T1000 (cell line): ENCODE measurements around the gene KRTAP5-11.
"Not testable (repeated sequence)": the region's sequence is repeated elsewhere in the genome, so short reads cannot be mapped to it uniquely, and the experiment has no call there.

Experiments used
- DNase-seq: peaks from one replicate; lab custom pipeline; 2025; ENCODE audit warnings: mixed read lengths; lab: John Stamatoyannopoulos, UW

Gene KRTAP5-11

GRCh38 chr11:71582309-71582895, at the start of gene KRTAP5-11:
Gene KRTAP5-11, minus strand, starts transcription at chr11:71582875. Its CDS starts 38 bp downstream, at chr11:71582837.
- no peak for DNase-seq

GRCh38 chr11:71631551-71631950, 48.9 kb upstream of the KRTAP5-11 start:
- DNase-seq: not testable (repeated sequence)

GRCh38 chr11:71630071-71630470, 47.4 kb upstream of the KRTAP5-11 start:
- not testable (repeated sequence) for DNase-seq

GRCh38 chr11:71628943-71629342, 46.3 kb upstream of the KRTAP5-11 start:
- DNase-seq: not testable (repeated sequence)

GRCh38 chr11:71623226-71623625, 40.6 kb upstream of the KRTAP5-11 start:
- DNase-seq: not testable (repeated sequence)

GRCh38 chr11:71622561-71622960, 39.9 kb upstream of the KRTAP5-11 start:
- DNase-seq: not testable (repeated sequence)

GRCh38 chr11:71615003-71615402, 32.3 kb upstream of the KRTAP5-11 start:
- DNase-seq: not testable (repeated sequence)

GRCh38 chr11:71614366-71614917, 31.8 kb upstream of the KRTAP5-11 start:
- DNase-seq: not testable (repeated sequence)

GRCh38 chr11:71613931-71614330, 31.3 kb upstream of the KRTAP5-11 start:
- DNase-seq: not testable (repeated sequence)

GRCh38 chr11:71611218-71611910, 28.7 kb upstream of the KRTAP5-11 start:
- not testable (repeated sequence) for DNase-seq

- DNase-seq: not testable (repeated sequence)
Measured at GRCh38 chr11:71608272-71608671, 25.6 kb upstream of the KRTAP5-11 start.

- DNase-seq: not testable (repeated sequence)
Measured at GRCh38 chr11:71607520-71608216, 25.0 kb upstream of the KRTAP5-11 start.

GRCh38 chr11:71606853-71607519, 24.3 kb upstream of the KRTAP5-11 start:
- DNase-seq: not testable (repeated sequence)

GRCh38 chr11:71604798-71605488, 22.3 kb upstream of the KRTAP5-11 start:
- DNase-seq: not testable (repeated sequence)

GRCh38 chr11:71603221-71603620, 20.5 kb upstream of the KRTAP5-11 start:
- DNase-seq: not testable (repeated sequence)

GRCh38 chr11:71589546-71589920, 6.9 kb upstream of the KRTAP5-11 start:
- not testable (repeated sequence) for DNase-seq

- not testable (repeated sequence) for DNase-seq
Measured at GRCh38 chr11:71588822-71589545, 6.3 kb upstream of the KRTAP5-11 start.

- DNase-seq: not testable (repeated sequence)
Measured at GRCh38 chr11:71588314-71588713, 5.6 kb upstream of the KRTAP5-11 start.

- DNase-seq: not testable (repeated sequence)
Measured at GRCh38 chr11:71585673-71586072, 3.0 kb upstream of the KRTAP5-11 start.

GRCh38 chr11:71582969-71583368, 294 bp upstream of the KRTAP5-11 start:
- not testable (repeated sequence) for DNase-seq

- no peak for DNase-seq
Measured at GRCh38 chr11:71581826-71582225, 849 bp downstream of the KRTAP5-11 start.
